IMR-90 (cell line): Measurements from ENCODE around the gene CALN1. TPM values are rescaled to one million over a fixed set of nuclear protein-coding genes. Genes with fewer than 3 reads are reported as not detected.

Experiments used
- ATAC-seq: fragments of 200-7000 bp; cut with Tn5 transposase; 2 replicates; pipeline ENCODE4 v1.9.1; 2020; ENCODE audit warnings: low read depth, mild to moderate bottlenecking, moderate library complexity
- BruUV-seq: library from RNA; stranded (reverse); fragments of 400-500 nt; replicated peaks from 2 replicates; lab custom pipeline; 2021; lab: Mats Ljungman, UMichigan
- CTCF ChIA-PET: fragments of 300-600 bp; formaldehyde crosslinking; extraction: SDS; loops from one replicate; lab custom pipeline; 2021; ENCODE audit warnings: antibody characterized with exemption; lab: Yijun Ruan, JAX
- POLR2A ChIA-PET: fragments of 300-600 bp; sonication (Branson Sonifier 250); formaldehyde crosslinking; loops from one replicate; lab custom pipeline; 2022; ENCODE audit warnings: antibody characterized with exemption; ENCODE audit not compliant: unreplicated experiment; lab: Charles Lee
- DNase-seq: peaks from one replicate; pipeline ENCODE4 v3.0.0; 2013
- H2AFZ ChIP-seq: replicated peaks from 2 replicates; pipeline ENCODE3; 2013; ENCODE audit warnings: low read length, mild to moderate bottlenecking; ENCODE audit not compliant: poor library complexity
- H2AK5ac ChIP-seq: 2 replicates; pipeline ENCODE4 v1.6.1; 2013; ENCODE audit warnings: low read depth, low read length, inconsistent platforms
- H2AK9ac ChIP-seq: replicated peaks from 2 replicates; pipeline ENCODE3; 2013; ENCODE audit warnings: mild to moderate bottlenecking, low read depth, low read length, moderate library complexity; ENCODE audit not compliant: poor library complexity
- H2BK120ac ChIP-seq: 2 replicates; pipeline ENCODE4 v1.6.1; 2013; ENCODE audit warnings: low read depth, low read length, inconsistent platforms
- H2BK15ac ChIP-seq: 3 replicates; pipeline ENCODE4 v1.6.1; 2013; ENCODE audit warnings: low read depth, low read length, inconsistent platforms
- H2BK20ac ChIP-seq: 2 replicates; pipeline ENCODE4 v1.6.1; 2013; ENCODE audit warnings: low read depth, mild to moderate bottlenecking, inconsistent platforms, low read length, moderate library complexity
- H2BK5ac ChIP-seq: 2 replicates; pipeline ENCODE4 v1.6.1; 2013; ENCODE audit warnings: mild to moderate bottlenecking, low read depth, low read length, inconsistent platforms; ENCODE audit not compliant: poor library complexity, severe bottlenecking
- H3K14ac ChIP-seq: replicated peaks from 2 replicates; pipeline ENCODE4 v1.6.1; 2013; ENCODE audit warnings: low read depth, low read length, inconsistent platforms
- H3K18ac ChIP-seq: 2 replicates; pipeline ENCODE4 v1.6.1; 2013; ENCODE audit warnings: low read depth, low read length, control low read depth
- H3K23ac ChIP-seq: 2 replicates; pipeline ENCODE4 v1.6.1; 2013; ENCODE audit warnings: low read depth, low read length, inconsistent platforms
- H3K27ac ChIP-seq: 2 replicates; pipeline ENCODE4 v1.5.1; 2013; ENCODE audit warnings: mild to moderate bottlenecking, control low read depth, low read length; ENCODE audit not compliant: insufficient read depth
- H3K27me3 ChIP-seq: 2 replicates; pipeline ENCODE4 v1.6.1; 2013; ENCODE audit warnings: low read length; ENCODE audit not compliant: control insufficient read depth, insufficient read depth
- H3K36me3 ChIP-seq: 2 replicates; pipeline ENCODE4 v1.6.1; 2013; ENCODE audit warnings: low read length, mixed read lengths; ENCODE audit not compliant: control insufficient read depth, insufficient read depth
- H3K4ac ChIP-seq: 2 replicates; pipeline ENCODE4 v1.6.1; 2013; ENCODE audit warnings: low read depth, low read length, inconsistent platforms
- H3K4me1 ChIP-seq: 2 replicates; pipeline ENCODE4 v1.6.1; 2013; ENCODE audit warnings: low read length, mixed read lengths; ENCODE audit not compliant: control insufficient read depth, insufficient read depth
- H3K4me2 ChIP-seq: 2 replicates; pipeline ENCODE4 v1.6.1; 2013; ENCODE audit warnings: low read depth, mild to moderate bottlenecking, control low read depth, low read length, moderate library complexity
- H3K4me3 ChIP-seq: 2 replicates; pipeline ENCODE4 v1.5.1; 2013; ENCODE audit warnings: low read depth, mild to moderate bottlenecking, control low read depth, low read length, moderate library complexity; ENCODE audit not compliant: insufficient read depth
- H3K56ac ChIP-seq: 2 replicates; pipeline ENCODE4 v1.6.1; 2013; ENCODE audit warnings: low read length, inconsistent platforms; ENCODE audit not compliant: insufficient read depth; ENCODE audit errors: extremely low read depth
- H3K79me1 ChIP-seq, 2 experiments: 2 replicates each; pipeline ENCODE4 v1.6.1; 2013; ENCODE audit warnings: low read length in 2 of 2, inconsistent platforms in 1 of 2, low read depth in 1 of 2
- H3K9ac ChIP-seq: 2 replicates; pipeline ENCODE4 v1.6.1; 2013; ENCODE audit warnings: low read depth, low read length, control low read depth
- H3K9me1 ChIP-seq: 2 replicates; pipeline ENCODE4 v1.6.1; 2013; ENCODE audit warnings: low read length, inconsistent platforms; ENCODE audit not compliant: insufficient read depth
- H3K9me3 ChIP-seq: 2 replicates; pipeline ENCODE4 v1.6.1; 2013; ENCODE audit warnings: low read length; ENCODE audit not compliant: control insufficient read depth, insufficient read depth
- H4K20me1 ChIP-seq: 2 replicates; pipeline ENCODE4 v1.6.1; 2013; ENCODE audit warnings: low read length, inconsistent platforms; ENCODE audit not compliant: insufficient read depth
- H4K5ac ChIP-seq: 2 replicates; pipeline ENCODE4 v1.6.1; 2013; ENCODE audit warnings: mild to moderate bottlenecking, low read depth, low read length, control low read depth
- H4K8ac ChIP-seq, 2 experiments: 2 replicates each; pipeline ENCODE4 v1.6.1; 2013; ENCODE audit warnings: low read depth in 2 of 2, low read length in 2 of 2, control low read depth in 1 of 2, inconsistent platforms in 1 of 2
- H4K91ac ChIP-seq: 2 replicates; pipeline ENCODE4 v1.6.1; 2013; ENCODE audit warnings: low read depth, low read length, inconsistent platforms; ENCODE audit not compliant: insufficient read depth
- BHLHE40 ChIP-seq: fragments of 150-350 bp; IDR thresholded peaks from 2 replicates; pipeline ENCODE4 v1.6.1; 2016; ENCODE audit warnings: mild to moderate bottlenecking, low read depth, low read length
- CEBPB ChIP-seq: IDR thresholded peaks from 2 replicates; pipeline ENCODE4 v1.6.1; 2012; ENCODE audit warnings: low read depth, low read length, improper control_type of control experiment
- CHD1 ChIP-seq: IDR thresholded peaks from 2 replicates; pipeline ENCODE4 v1.6.1; 2012; ENCODE audit warnings: low read depth, low read length, improper control_type of control experiment
- ELK1 ChIP-seq: fragments of 150-350 bp; IDR thresholded peaks from 2 replicates; pipeline ENCODE4 v1.6.1; 2016; ENCODE audit warnings: low read depth, mild to moderate bottlenecking, low read length, moderate library complexity, borderline replicate concordance
- FOS ChIP-seq: fragments of 150-350 bp; IDR thresholded peaks from 2 replicates; pipeline ENCODE4 v1.6.1; 2016; ENCODE audit warnings: low read depth, low read length
- MAZ ChIP-seq: IDR thresholded peaks from 2 replicates; pipeline ENCODE4 v1.6.1; 2012; ENCODE audit warnings: low read depth, mild to moderate bottlenecking, low read length, improper control_type of control experiment, moderate library complexity, borderline replicate concordance
- MXI1 ChIP-seq: IDR thresholded peaks from 2 replicates; pipeline ENCODE4 v1.6.1; 2012; ENCODE audit warnings: low read depth, mild to moderate bottlenecking, low read length, moderate library complexity, borderline replicate concordance
- NFE2L2 ChIP-seq: fragments of 150-350 bp; IDR thresholded peaks from 2 replicates; pipeline ENCODE4 v1.6.1; 2016; ENCODE audit warnings: low read depth, mild to moderate bottlenecking, low read length
- POLR2A ChIP-seq: IDR thresholded peaks from 2 replicates; pipeline ENCODE4 v1.6.1; 2012; ENCODE audit warnings: mild to moderate bottlenecking, low read depth, low read length
- RAD21 ChIP-seq: IDR thresholded peaks from 2 replicates; pipeline ENCODE4 v1.6.1; 2012; ENCODE audit warnings: low read length, improper control_type of control experiment
- RCOR1 ChIP-seq: IDR thresholded peaks from 2 replicates; pipeline ENCODE4 v1.6.1; 2012; ENCODE audit warnings: mild to moderate bottlenecking, low read length, improper control_type of control experiment; ENCODE audit not compliant: insufficient replicate concordance
- RFX5 ChIP-seq: IDR thresholded peaks from 2 replicates; pipeline ENCODE4 v1.8.0; 2012; ENCODE audit warnings: low read depth, mild to moderate bottlenecking, low read length, moderate library complexity
- SMC3 ChIP-seq: fragments of 150-350 bp; IDR thresholded peaks from 2 replicates; pipeline ENCODE4 v1.6.1; 2016; ENCODE audit warnings: low read depth, mild to moderate bottlenecking, antibody characterized with exemption, low read length, moderate library complexity
- USF2 ChIP-seq: fragments of 150-350 bp; IDR thresholded peaks from 2 replicates; pipeline ENCODE4 v1.6.1; 2017; ENCODE audit warnings: mild to moderate bottlenecking, antibody characterized with exemption, low read length, low read depth
- WGBS, 2 experiments: methylation state at CpG; one replicate each; pipeline versions ENCODE4 v1.1.5 to v1.1.7; 2013; ENCODE audit warnings: missing lambda C conversion rate in 2 of 2; ENCODE audit not compliant: insufficient read length in 1 of 2; ENCODE audit errors: extremely low coverage in 2 of 2; 5-methylcytosine and 5-hydroxymethylcytosine counted together
- dilution Hi-C: fragments of 300-500 bp; cut with HindIII; formaldehyde crosslinking; loops from one replicate; pipeline ENCODE4 v1.14.3; 2018; ENCODE audit warnings: low sequenced_read_pairs; ENCODE audit not compliant: unreplicated experiment
- in situ Hi-C: fragments of 300-500 bp; cut with MboI; formaldehyde crosslinking; loops from 3 replicates; pipeline ENCODE4 v1.14.3; 2019; ENCODE audit warnings: low sequenced_read_pairs, inconsistent platforms, mixed read lengths
- intact Hi-C: fragments of 100-400 bp; cut with micrococcal nuclease; formaldehyde crosslinking; loops from 2 replicates; pipeline ENCODE4 v1.10.0; 2022
- polyA plus RNA-seq, 3 experiments: library from polyadenylated mRNA; depleted of rRNA; stranded (reverse); fragments of >200 nt; gene quantifications; 2 replicates each; pipeline ENCODE4 v1.2.3, GENCODE V29; 2012; ENCODE audit warnings: low replicate concordance in 1 of 3
- total RNA-seq: library from RNA; depleted of rRNA; stranded (reverse); fragments of >200 nt; gene quantifications from 2 replicates; pipeline ENCODE4 v1.2.3, GENCODE V29; 2012

The CALN1 gene
- total and polyA plus RNA-seq, 2 of the 4 experiments (the other 2 are of a cell fraction), result not detected

- no peak overlapping the region for H2BK15ac ChIP-seq
- in situ Hi-C loops (no loop called here), dilution Hi-C loops (no loop called here), intact Hi-C loops (no loop called here)
- no peak overlapping the region for H3K9ac ChIP-seq
- H3K4ac ChIP-seq, result no peak overlapping the region
- H3K27ac ChIP-seq, result no peak overlapping the region
- H3K56ac ChIP-seq, result no peak overlapping the region
- no peaks in the 10 kb centered on the region for H3K36me3 ChIP-seq
- no peak overlapping the region for H4K5ac ChIP-seq
- no peaks in the 10 kb centered on the region for H3K4me1 ChIP-seq
- H2AK9ac ChIP-seq, result no peak overlapping the region
- no peak overlapping the region for H3K18ac ChIP-seq
- ATAC-seq (no peak), DNase-seq (no peak)
- no peak overlapping the region for H2BK120ac ChIP-seq
- no peak overlapping the region for H4K8ac ChIP-seq
- 80% methylated on average over 1 of the region's 5 CpGs; no CpG with 5 or more reads in 1 of the 2 experiments for WGBS, 2 experiments
- H3K27me3 ChIP-seq, result no peaks in the 10 kb centered on the region
- H3K14ac ChIP-seq, result no peak overlapping the region
- ChIA-PET POLR2A (interaction anchor here (0.6 kb wide), 1 partner anchor 24 kb away, joined by 9 read pairs; no protein-coding TSS in a partner anchor), CTCF (no interaction called here)
- H2AFZ ChIP-seq, result no peak overlapping the region
- no peaks in the 10 kb centered on the region for H3K9me1 ChIP-seq
- no peak overlapping the region for H2AK5ac ChIP-seq
- TF ChIP-seq CEBPB (no peak), MAZ (no peak), POLR2A (no peak), USF2 (no peak), NFE2L2 (no peak), MXI1 (no peak), BHLHE40 (no peak), CHD1 (no peak), RFX5 (no peak), RAD21 (no peak), SMC3 (no peak), RCOR1 (no peak), FOS (no peak), ELK1 (no peak)
- BruUV-seq, result no TSS peak
- H3K79me1 ChIP-seq, result no peaks in the 10 kb centered on the region
- no peak overlapping the region for H3K23ac ChIP-seq
- H3K4me3 ChIP-seq, result no peak overlapping the region
- no peak overlapping the region for H3K4me2 ChIP-seq
- H2BK5ac ChIP-seq, result no peak overlapping the region
- peaks cover 16% of the 10 kb centered on the region for H3K9me3 ChIP-seq
- H4K91ac ChIP-seq, result no peak overlapping the region
- H2BK20ac ChIP-seq, result no peak overlapping the region
- H4K20me1 ChIP-seq, result no peaks in the 10 kb centered on the region
Observed at GRCh38 chr7:72176875-72177274, 235.3 kb downstream of the CALN1 start.
